Articular chondrocyte of knee joint (primary cell): Measurements from ENCODE around the gene RAD51D. TPM values are rescaled to one million over a fixed set of nuclear protein-coding genes. Genes with fewer than 3 reads are reported as not detected.

Experiments used
- small RNA-seq: library from RNA; depleted of rRNA; stranded (forward); fragments of <200 nt; gene quantifications from one replicate; pipeline ENCODE3, GENCODE V24; 2012
- total RNA-seq: library from RNA; depleted of rRNA; stranded (reverse); fragments of >200 nt; gene quantifications from 2 replicates; pipeline ENCODE4 v1.2.3, GENCODE V29; 2012

Gene RAD51D
- total RNA-seq: 10.4 and 14.1 TPM in 2 replicates

GRCh38 chr17:35119370-35120165 lies at the start of gene RAD51D:
RAD51D (minus strand) TSS chr17:35119860; CDS start chr17:35119613, 247 bp downstream.

GRCh38 chr17:35147375-35147905 lies 27.8 kb upstream of the RAD51D start, which contains the start of gene UNC45B:
UNC45B (plus strand) TSS chr17:35147817; CDS start chr17:35148264, 447 bp downstream.

GRCh38 chr17:35141681-35142466 lies 22.2 kb upstream of the RAD51D start, which contains the start of gene NLE1:
NLE1 (minus strand) TSS chr17:35142303; CDS start chr17:35142275, 28 bp downstream.

GRCh38 chr17:35121315-35121714 lies 1.7 kb upstream of the RAD51D start, which contains the start of gene FNDC8:
FNDC8 (plus strand) TSS chr17:35121615; CDS start chr17:35121694, 79 bp downstream.

GRCh38 chr17:35063514-35064223 lies 56.0 kb downstream of the RAD51D start, which contains the start of gene RFFL:
RFFL (minus strand) TSS chr17:35063707; CDS start chr17:35026553, 37,154 bp downstream.

Small RNAs within 50 kb of the gene (small RNA-seq; reads per million reads assigned to genes)
- gene AC004223.1 (1.9 reads per million, percentile 71 among the genes with 10 or more reads in this experiment), gene RNU6-840P (not detected)

Other genes starting within 250 kb of the RAD51D start
- gene CCT6B, start 158.4 kb downstream of the RAD51D start, total RNA-seq: 4.2 and 4.8 TPM in 2 replicates
- gene ZNF830, start 158.3 kb downstream of the RAD51D start, total RNA-seq: 11.0 and 14.1 TPM in 2 replicates
- gene LIG3, start 139.3 kb downstream of the RAD51D start, total RNA-seq: 26.1 and 32.9 TPM in 2 replicates
- gene RFFL, start 56.2 kb downstream of the RAD51D start, total RNA-seq: 13.7 and 19.1 TPM in 2 replicates
- not detected in 2 replicates for gene FNDC8, start 1.8 kb upstream of the RAD51D start, total RNA-seq
- gene NLE1, start 22.4 kb upstream of the RAD51D start, total RNA-seq: 11.1 and 15.2 TPM in 2 replicates
- gene UNC45B, start 28.0 kb upstream of the RAD51D start, total RNA-seq: not detected in 2 replicates
- not detected in 2 replicates for gene SLC35G3, start 74.5 kb upstream of the RAD51D start, total RNA-seq
- 63.5 and 74.9 TPM in 2 replicates for gene SLFN5, start 123.2 kb upstream of the RAD51D start, total RNA-seq